ENCODE measurements around the gene KRT80.

KRT80 gene

GRCh38 chr12:52185400-52185967 is 6.3 kb downstream of the KRT80 start:
- no peak overlapping the region for H3K27ac ChIP-seq
- TF ChIP-seq, protein P1, sequence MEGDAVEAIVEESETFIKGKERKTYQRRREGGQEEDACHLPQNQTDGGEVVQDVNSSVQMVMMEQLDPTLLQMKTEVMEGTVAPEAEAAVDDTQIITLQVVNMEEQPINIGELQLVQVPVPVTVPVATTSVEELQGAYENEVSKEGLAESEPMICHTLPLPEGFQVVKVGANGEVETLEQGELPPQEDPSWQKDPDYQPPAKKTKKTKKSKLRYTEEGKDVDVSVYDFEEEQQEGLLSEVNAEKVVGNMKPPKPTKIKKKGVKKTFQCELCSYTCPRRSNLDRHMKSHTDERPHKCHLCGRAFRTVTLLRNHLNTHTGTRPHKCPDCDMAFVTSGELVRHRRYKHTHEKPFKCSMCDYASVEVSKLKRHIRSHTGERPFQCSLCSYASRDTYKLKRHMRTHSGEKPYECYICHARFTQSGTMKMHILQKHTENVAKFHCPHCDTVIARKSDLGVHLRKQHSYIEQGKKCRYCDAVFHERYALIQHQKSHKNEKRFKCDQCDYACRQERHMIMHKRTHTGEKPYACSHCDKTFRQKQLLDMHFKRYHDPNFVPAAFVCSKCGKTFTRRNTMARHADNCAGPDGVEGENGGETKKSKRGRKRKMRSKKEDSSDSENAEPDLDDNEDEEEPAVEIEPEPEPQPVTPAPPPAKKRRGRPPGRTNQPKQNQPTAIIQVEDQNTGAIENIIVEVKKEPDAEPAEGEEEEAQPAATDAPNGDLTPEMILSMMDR (IDR thresholded peaks at IDR 0.05), result no peak
- no peak for TF ChIP-seq ZFX (IDR thresholded peaks at IDR 0.05; ENCODE audit: borderline replicate concordance)

DNA sequence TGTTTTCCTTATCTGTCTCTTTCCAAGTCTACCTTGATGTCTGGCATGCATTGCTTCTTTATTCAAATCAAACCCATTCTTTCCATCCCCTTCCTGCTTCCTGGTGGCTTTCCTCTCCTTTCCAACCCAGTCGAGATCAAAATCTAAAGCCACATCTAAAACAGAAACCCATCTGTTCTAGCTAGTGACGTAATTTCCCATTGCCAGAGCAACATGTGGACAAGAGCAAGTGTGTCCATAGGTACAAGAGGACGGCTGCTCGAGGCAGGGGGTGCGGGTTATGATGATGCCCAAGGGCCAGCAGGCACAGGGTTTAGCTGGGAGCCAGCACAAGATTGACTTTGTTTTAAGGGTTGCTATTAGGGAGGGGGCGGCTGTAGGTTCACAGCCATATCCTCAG is 7.0 kb downstream of the KRT80 start:
- no peak overlapping the region for H3K27ac ChIP-seq
- TF ChIP-seq, protein P1 (IDR thresholded peaks at IDR 0.05), result no peak
- no peak for TF ChIP-seq ZFX (IDR thresholded peaks at IDR 0.05; ENCODE audit: borderline replicate concordance)

GRCh38 chr12:52183971-52184370 is 7.8 kb downstream of the KRT80 start:
- H3K27ac ChIP-seq, result no peak overlapping the region
- TF ChIP-seq ZFX (IDR thresholded peaks at IDR 0.05; ENCODE audit: borderline replicate concordance), result no peak
- TF ChIP-seq, protein P1 (IDR thresholded peaks at IDR 0.05), result no peak

- H3K27ac ChIP-seq, result no peak overlapping the region
- no peak for TF ChIP-seq ZFX (IDR thresholded peaks at IDR 0.05; ENCODE audit: borderline replicate concordance)
- TF ChIP-seq, protein P1 (IDR thresholded peaks at IDR 0.05), result no peak
Measured at GRCh38 chr12:52183544-52183910, 8.3 kb downstream of the KRT80 start.

GRCh38 chr12:52182898-52183543 is 8.8 kb downstream of the KRT80 start:
- TF ChIP-seq, protein P1 (IDR thresholded peaks at IDR 0.05), result no peak
- TF ChIP-seq ZFX (IDR thresholded peaks at IDR 0.05; ENCODE audit: borderline replicate concordance), result no peak
- H3K27ac ChIP-seq, result no peak overlapping the region

DNA sequence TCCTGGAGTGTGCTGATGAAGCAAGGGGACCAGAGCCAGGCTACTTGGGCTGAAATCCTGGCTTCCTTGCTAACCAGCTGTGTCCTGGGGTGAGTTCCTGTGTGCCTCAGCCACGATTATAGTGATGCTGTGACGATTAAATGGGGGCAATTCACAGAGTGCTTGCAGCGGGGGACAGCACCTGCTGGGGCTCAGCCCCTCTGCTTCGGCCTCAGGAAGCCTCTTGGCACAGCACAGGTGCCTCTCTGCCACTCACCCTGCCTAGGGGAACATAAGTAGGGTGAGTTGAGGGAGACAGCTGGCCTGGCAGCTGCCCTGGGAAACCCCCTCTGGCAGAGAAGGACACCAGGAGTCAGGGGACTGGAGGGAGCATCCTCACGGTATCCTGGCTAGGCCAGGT is 9.4 kb downstream of the KRT80 start:
- TF ChIP-seq, protein P1 (IDR thresholded peaks at IDR 0.05), result no peak
- no peak overlapping the region for H3K27ac ChIP-seq

DNA sequence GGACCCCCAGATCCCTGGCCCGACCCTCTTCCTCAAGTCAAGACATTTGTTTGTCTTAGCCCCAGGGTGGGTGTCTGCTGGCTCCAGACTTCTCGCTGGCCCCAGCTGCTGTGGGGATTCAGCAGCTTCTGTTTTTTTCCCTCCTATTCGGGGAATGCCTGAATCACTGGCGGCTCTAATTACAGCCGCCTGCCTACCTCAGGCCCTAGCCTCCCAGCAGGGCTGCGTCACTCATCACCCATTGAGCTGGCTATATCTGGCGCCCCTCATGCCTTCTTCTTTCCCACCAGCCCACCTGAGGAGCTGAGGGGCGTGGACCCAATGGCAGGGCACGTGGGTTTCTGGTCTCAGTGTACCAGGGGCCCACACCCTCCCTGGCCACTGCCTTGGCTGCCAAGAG is 10.1 kb downstream of the KRT80 start:
- no peak overlapping the region for H3K27ac ChIP-seq

More for the DNA sequence above, 10.1 kb downstream of the KRT80 start:
- TF ChIP-seq, protein P1 (IDR thresholded peaks at IDR 0.05), result no peak
- TF ChIP-seq ZFX (IDR thresholded peaks at IDR 0.05; ENCODE audit: borderline replicate concordance), result no peak

Data from 22Rv1 (cell line).